ENCODE measurements around the gene APLF.
"Not testable (repeated sequence)": the region's sequence is repeated elsewhere in the genome, so short reads cannot be mapped to it uniquely, and the experiment has no call there.

APLF gene

DNA sequence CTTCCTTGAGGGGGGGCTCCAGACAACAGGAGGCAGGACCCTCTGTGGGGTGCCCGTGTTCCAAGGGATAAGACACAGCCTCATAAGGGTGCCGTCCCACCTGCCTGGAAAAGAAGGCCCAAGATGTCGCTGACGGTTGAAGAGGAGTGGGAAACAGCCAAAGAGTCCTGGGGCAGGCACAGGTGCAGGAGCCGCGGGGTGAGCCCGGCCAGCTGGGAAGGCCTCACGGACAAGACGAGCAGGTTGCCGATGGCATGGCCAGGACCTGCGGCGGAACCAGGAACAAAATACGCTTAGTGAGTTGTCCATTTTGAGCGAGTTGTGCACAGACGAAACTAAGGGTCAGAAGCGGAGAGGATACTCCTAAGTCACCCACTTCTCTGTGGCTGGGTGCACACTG lies 61.8 kb downstream of the APLF start:
- not testable (repeated sequence) for DNase-seq (ENCODE audit: low read depth in 2 of 2)

DNA sequence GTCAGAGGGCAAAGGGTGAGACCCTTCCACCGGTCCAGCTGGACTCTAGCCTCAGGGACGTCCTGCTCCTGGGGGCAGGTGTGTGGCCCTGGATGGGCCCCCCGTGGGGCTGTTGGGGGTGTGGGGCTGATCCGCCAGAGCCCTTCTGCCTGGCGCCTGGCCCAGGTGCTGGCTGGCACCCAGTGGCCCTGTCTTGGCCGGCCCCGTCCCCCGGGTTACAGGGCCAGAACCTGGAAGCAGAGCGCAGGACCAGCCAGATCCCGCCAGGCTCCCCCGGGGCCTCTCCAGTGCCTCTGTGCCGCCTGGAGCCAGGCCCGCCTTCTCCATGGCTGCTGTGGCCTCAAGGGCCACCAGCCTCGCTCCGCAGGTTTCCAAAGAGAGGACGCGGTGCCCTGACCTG lies 62.3 kb downstream of the APLF start:
- not testable (repeated sequence) for DNase-seq (ENCODE audit: low read depth in 2 of 2)

DNA sequence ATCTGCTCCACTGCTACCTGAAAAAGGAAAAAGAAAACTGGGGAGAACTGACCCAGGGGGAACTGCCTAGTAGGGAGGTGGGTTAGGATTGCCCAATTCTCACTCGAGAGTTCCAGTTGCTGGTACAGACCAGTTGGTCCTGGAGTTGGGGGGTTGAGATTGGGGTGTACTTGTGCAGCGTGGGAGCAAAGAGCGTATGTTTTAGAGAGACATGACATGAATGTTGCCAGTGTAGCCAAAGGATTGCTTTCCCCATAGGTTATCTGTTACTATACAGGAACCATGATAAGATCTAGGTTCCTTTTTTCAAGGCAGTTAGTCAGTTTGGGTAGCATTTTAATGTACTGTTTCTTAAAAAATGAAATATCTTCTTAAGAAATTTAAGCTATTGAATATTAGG lies 68.6 kb downstream of the APLF start:
- no peak for DNase-seq (ENCODE audit: low read depth in 2 of 2)

DNA sequence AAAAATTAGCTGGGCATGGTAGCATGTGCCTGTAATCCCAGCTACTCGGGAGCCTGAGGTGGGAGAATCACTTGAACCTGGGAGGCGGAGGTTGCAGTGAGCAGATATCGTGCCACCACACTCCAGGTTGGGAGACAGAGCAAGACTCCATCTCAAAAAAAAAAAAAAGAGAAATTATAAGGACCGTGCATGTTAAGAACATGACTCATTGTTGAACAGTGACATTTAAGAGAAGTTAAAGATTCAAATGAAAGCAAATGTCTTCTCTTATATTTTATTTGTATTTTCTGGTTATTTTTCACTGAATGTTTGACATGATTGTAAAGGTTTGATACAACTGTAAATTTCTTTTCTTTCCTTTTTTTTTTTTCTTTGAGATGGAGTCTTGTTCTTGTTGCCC lies 69.6 kb downstream of the APLF start:
- DNase-seq (ENCODE audit: low read depth in 2 of 2), result no peak

DNA sequence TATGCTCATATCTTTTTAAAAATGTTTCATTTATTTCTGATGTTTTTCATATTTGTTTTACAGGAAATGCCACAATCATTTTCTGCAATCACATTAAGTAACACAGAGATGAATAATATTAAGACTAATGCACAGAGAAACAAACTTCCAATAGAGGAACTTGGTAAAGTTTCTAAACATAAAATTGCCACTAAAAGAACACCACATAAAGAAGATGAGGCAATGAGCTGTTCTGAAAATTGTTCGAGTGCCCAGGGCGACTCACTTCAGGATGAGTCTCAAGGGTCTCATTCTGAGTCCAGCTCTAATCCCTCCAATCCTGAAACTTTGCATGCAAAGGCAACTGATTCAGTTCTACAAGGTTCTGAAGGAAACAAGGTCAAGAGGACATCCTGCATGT lies 70.4 kb downstream of the APLF start:
- DNase-seq (ENCODE audit: low read depth in 2 of 2), result no peak

DNA sequence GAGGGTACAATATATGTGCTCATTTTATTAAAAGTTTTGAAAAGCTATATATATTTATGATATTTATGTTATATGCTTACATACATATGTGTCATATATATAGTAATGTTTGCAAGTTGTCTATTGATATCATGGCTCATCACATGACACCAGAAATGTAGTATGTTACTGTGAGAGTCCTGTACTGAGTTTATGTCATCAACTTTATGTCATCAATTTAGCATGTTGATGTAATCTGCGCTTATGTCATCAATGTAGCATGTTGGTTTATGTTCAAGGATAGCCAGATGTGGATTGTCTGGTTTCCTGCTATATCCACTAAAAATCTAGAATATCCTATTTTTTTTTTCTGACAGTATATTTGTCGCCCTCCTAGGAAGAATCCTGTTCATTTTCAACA lies 77.4 kb downstream of the APLF start:
- DNase-seq (ENCODE audit: low read depth in 2 of 2), result no peak

DNA sequence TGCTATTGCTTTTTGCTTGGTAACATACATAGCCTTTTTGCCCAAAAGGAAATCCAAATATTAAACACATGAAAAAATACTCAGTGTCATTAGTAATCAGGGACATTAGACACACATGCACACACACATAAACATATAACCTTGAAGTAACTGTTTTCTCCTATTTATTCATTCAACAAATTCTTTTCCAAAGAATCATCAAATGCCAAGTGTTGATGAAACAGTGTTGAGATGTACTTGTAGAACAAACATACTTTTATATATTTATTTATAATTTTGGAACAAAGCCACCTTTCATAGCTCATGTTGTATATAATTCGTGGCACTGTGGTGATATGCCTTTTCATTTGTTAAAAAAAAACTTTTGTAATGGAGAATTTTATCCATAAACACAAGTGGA lies 81.0 kb downstream of the APLF start:
- no peak for DNase-seq (ENCODE audit: low read depth in 2 of 2)

DNA sequence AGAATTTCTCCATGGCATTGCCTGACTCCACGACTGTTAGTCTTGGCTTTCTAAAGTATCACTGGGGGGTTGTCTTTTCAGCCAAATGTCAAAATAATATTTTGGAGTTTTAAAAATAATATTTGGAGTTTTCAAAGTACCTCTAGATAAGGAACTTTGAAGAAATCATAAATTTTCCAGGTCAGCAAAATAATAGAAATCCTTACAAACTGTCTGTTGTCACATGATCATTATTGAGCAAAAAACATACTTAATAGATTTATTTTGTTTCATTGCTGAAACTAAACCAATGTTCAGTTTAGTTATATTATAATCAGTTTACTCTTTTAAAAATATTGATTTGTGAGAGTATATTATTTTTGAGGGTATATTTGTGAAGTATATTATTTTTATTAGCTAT lies 85.7 kb downstream of the APLF start:
- DNase-seq (ENCODE audit: low read depth in 2 of 2), result no peak

DNA sequence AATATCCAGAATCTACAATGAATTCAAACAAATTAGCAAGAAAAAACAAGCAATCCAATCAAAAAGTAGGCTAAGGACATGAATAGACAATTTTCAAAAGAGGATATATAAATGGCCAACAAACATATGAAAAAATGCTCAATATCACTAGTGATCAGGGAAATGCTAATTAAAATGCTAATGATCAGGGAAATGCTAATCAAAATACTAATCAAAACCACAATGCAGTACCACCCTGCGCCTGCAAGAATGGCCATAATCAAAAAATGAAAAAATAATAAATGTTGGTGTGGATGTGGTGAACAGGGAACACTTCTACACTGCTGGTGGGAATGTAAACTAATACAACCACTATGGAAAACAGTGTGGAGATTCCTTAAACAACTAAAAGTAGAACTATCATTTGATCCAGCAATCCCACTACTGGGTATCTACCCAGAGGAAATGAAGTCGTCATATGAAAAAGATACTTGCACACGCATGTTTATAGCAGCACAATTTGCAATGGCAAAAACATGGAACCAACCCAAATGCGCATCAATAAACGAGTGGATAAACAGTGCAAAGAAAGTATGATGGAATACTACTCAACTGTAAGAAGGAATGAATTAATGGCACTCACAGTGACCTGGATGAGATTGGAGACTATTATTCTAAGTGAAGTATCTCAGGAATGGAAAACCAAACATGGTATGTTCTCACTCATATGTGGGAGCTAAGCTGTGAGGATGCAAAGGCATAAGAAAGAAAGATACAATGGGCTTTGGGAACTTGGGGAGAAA lies 88.2 kb downstream of the APLF start:
- DNase-seq (ENCODE audit: low read depth in 2 of 2), result not testable (repeated sequence)

DNA sequence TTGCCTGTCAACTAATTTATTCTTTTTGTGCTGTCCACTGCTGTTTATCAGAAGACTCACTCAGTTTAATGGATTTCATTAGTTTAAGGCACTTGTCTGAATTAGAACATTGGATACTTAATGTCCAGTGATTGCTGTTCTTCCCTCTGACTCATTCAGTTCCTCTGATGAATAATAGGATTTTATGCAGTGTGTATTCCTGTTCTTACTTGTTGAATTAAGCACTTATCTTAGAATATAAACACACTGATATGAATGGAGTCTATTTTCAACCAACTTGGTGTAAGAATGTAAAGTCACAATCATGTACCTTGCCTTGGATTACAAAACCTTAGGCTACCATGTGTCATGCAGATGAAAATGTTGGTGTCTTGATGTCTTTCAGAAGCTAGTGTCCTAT lies 89.0 kb downstream of the APLF start:
- DNase-seq (ENCODE audit: low read depth in 2 of 2), result no peak

DNA sequence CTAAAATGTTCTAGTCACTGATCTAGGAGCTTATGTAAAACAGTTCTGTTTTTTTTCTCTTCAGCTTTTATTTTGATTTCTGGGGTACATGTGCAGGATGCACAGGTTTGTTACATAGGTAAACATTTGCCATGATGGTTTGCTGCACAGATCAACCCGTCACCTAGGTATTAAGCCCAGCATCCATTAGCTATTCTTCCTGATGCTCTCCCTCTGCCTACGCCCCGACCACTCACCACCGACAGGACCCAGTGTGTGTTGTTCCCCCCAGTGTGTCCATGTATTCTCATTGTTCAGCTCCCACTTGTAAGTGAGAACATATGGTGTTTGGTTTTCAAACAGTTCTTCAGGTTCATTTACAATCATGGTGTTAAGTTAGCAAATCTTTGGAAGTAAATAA lies 91.2 kb downstream of the APLF start:
- no peak for DNase-seq (ENCODE audit: low read depth in 2 of 2)

DNA sequence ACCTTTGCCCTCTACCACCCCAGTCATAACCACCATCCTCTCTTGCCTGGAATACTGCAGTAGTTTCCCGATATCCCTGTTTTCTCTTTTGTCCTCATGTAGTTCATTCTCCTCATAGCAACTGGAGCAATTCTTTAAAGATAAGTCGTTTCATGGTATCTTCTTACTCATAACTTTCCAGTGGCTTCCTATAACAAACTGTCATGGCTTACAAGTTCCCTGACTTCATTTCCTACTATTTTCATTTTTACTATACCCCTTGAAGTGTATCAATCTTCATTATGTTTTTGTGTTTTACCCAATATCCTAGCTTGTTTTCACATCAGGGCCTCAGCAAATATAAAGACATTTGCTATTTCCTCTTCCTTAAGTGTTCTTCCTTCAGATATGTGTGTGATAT lies 92.3 kb downstream of the APLF start:
- DNase-seq (ENCODE audit: low read depth in 2 of 2), result no peak

DNA sequence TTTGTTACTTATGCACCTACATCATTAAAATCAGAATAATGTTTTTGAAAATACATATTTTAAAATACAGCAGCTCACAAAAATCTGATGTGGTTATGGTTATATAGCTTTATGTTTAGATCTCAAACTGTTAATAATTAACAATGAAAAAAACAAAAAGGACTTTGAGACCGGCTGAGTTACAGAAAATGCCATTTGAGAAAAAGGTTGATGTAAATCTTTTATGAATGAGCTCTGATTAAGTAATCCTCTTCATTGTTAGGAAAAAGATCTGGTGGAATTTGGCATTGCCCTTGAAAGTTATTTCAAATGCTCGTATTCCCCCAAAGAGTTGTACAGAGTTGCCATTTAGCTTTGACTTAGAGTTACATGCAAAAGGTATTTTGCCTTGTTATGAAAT lies 93.2 kb downstream of the APLF start:
- no peak for DNase-seq (ENCODE audit: low read depth in 2 of 2)

DNA sequence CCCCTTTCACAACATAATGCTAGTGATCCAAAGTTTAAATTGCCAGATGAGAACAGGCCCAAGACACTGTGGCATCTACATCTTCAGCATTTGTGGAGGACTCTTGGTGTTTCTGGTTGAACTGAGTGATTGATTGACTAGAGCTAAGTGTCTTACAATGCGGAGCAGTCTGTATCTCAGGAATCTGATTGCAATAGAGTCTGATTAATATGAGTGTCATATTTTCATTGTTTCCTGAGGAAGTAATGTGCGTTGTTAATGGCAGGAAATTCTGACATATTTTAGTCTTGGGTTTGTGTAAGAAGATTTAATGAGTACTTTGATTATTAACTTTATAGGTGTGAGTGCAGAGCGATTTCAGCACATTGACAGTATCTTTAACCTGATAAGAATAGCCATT lies 94.0 kb downstream of the APLF start:
- no peak for DNase-seq (ENCODE audit: low read depth in 2 of 2)

DNA sequence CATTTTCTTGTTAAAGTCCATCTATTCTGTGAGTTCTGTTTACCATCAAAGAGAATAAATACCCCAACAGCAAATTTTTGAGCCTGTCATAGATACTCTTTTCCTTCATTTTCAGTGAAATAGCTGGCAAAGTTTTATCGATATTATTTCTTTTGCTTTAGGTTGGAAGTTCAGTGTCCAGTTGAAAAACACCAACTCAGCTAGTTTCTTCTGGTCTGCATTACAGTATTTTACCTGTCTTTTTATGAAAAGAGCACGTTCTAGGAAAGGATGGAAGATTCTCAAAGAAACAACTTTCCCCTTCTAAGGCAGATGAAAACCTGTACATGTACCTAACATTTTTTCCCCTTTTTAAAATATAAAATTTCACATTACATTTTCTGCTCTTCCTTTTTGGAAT lies 95.5 kb downstream of the APLF start:
- no peak for DNase-seq (ENCODE audit: low read depth in 2 of 2)

DNA sequence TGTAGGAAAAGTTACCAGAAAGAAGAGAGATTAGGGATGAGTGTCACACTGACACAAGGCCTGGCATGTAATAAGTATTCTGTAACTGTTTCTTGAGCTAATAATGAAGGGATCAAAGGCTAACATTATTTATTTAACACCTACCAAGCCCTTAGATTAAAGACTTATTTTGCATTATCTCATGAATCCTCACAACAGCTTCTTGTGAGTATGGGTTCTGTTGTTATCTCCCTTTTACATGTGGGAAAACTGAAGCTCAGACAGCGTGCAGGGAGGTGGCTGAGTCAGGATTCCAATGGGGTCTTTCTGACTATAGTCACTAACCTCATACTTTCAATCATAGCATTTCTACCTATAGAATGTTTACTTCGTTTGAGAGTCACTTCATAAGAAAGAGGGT lies 97.0 kb downstream of the APLF start:
- DNase-seq (ENCODE audit: low read depth in 2 of 2), result no peak

DNA sequence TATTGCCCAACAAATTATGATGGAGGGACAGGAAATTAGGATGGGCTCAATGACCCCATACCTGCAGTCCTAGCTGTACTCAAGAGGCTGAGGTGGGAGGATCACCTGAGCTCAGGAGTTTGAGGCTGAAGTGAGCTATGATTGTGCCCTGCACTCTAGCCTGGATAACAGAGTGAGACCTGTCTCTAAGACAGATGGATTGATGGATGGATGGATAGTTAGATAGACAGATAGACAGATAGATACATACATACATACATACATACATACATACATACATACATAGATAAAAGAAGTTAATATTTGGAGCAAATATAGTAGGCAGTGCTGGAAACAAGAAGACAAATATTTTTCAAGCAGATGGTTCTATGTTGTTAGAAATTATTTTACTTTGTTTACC lies 97.9 kb downstream of the APLF start:
- DNase-seq (ENCODE audit: low read depth in 2 of 2), result no peak

DNA sequence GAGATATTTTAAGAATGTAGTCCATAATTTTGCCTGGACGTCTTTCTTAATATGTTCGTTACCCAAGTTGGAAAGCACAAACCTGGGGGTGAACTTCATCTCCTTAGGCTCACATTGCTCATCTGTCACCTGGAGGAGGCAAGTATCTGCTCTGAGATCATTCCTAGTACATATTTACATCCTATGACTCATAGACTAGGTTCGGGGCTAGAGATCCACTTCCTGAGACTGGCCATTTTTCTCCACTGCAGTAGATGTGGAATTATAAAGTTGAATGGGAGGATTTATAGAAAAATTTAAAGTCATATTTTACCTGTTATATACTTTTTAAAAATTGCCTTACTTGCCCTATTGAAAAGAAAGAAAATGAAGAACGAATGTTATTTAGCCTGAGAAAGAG lies 98.5 kb downstream of the APLF start:
- DNase-seq (ENCODE audit: low read depth in 2 of 2), result no peak

DNA sequence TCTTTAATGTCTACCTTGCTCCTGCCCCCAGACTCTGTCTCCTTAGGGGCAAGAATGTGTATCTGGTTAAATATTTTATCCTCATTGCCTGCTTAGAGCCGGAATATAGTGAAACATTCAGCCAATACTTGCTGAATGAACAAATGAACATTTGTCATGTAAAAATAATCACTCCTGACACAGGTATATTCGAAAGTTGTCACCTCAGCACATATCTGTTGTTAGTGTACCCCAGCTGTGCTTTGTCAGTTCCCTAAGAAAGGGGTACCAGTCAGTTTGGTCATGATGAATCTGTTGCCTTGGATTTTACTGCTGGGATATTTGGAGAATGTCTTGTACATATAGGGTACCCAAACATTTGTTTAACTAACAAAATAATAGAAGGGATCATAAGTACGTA lies 99.0 kb downstream of the APLF start:
- DNase-seq (ENCODE audit: low read depth in 2 of 2), result no peak

DNA sequence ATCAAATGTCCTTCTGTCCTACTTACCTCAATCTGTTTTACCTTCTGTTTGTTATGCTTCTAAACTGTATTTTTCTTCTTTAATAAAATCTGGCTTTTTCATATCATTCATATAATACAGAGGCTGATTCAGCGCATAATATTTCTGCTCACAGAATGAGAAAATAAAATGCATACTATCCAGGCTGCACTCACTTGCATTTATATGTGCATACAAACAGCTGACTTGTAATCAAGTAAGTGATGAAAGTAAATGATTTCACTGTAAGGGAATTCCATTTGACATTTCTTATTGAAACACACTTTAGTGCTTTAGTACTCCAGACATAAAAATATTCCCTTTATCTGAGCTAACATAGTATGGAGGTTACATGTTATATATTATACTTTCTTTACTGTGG lies 100.7 kb downstream of the APLF start:
- DNase-seq (ENCODE audit: low read depth in 2 of 2), result no peak

DNA sequence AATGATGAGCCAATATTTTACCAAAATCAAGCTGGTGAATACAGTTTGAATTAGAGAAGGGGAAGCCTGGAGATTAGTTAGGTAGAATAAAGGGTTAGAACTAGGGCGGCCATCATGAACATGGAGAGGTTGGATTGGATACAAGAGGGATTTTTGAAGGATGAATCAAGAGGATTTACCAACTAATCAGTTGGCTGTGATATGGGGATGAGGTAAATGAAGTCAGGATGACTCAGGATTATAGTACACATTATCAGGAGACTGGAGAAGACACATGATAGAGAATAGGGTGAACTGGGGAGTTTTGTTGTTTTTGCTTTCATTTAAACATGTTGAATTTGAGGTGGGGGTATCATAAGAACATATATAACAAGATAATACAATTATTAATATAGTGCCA lies 102.2 kb downstream of the APLF start:
- DNase-seq (ENCODE audit: low read depth in 2 of 2), result no peak

DNA sequence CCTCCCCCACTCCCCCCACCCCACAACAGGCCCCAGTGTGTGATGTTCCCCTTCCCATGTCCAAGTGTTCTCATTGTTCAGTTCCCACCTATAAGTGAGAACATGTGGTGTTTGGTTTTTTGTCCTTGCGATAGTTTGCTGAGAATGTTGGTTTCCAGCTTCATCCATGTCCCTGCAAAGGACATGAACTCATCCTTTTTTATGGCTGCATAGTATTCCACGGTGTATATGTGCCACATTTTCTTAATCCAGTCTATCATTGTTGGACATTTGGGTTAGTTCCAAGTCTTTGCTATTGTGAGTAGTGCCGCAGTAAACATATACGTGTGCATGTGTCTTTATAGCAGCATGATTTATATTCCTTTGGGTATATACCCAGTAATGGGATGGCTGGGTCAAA lies 103.0 kb downstream of the APLF start:
- DNase-seq (ENCODE audit: low read depth in 2 of 2), result not testable (repeated sequence)

DNA sequence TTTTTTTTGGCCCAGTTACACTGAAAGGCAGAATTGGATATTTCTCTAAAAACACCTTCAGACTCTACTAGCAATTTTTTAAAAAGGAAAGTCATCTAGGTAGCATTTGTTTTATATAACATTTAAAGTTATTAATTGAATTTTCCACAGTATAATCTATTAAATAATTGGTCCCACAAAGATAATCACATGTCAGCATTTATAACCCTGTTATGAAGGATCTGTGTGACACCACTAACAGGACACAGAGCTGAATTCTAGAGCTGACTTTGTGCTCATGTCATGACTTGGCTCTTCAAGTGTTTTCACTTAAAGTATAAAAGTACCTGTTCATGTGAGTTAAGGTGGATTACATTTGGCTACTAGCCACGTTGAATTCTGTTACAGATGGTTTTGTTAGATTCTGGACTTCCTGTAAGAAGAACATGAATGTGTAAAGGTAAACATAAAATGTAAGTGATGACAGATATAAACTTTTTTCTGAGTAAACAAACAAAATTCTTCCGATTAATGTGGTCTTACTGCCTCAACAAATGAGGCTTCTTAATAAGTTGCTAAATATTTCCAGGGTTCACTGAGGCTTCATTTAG lies 106.9 kb downstream of the APLF start:
- DNase-seq (ENCODE audit: low read depth in 2 of 2), result no peak

DNA sequence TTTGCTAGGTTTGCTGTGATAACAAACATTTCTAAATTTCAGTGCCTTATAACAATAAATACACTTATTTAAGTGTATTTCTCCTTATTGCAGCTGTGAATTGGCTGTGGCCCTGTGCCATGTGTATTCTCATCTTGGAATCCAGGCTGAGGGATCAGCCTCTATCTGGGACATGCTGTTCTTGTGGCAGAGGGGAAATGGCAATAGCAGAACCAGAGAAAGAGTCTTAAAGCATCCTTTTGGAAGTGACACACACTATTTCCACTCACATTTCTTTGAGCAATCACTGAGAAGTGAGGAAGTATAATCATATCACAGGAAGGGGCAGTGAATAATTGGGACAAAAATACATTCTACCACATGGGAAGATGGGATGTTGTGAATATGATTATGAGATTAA lies 109.8 kb downstream of the APLF start:
- DNase-seq (ENCODE audit: low read depth in 2 of 2), result no peak
